ENCODE results near the gene FAM168A. TPM values are rescaled to one million over a fixed set of nuclear protein-coding genes. Genes with fewer than 3 reads are reported as not detected.

Gene FAM168A
- polyA plus RNA-seq, 1 donor (not counting 4 experiments of a cell fraction or from before 2014, with no cell fraction given): 11.8 TPM

DNA sequence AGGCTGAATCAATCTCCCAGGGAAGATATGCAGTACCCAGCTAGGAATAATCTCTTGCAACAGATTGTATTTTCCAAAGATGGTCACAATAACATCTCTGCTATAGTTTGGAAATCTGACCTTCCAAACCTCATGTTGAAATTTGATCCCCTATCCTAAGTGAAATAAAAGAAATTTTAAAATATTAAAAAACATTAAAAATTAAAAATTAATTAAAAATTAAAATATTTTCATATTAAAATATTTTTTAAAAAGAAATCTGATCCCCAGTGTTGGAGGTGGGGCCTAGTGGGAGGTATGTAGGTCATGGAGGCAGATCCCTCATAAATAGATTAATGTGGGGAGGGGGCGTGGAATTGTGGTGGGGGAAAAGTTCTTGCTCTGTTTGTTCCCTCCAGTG lies 79.7 kb downstream of the FAM168A start:
- Histone ChIP-seq H4K20me1 (ENCODE audit: control insufficient read depth, extremely low read depth, insufficient read depth, low read length) (no peaks in the 10 kb centered on the region), H3K9me3 (ENCODE audit: control insufficient read depth, low read depth, low read length) (no peaks in the 10 kb centered on the region), H3K27me3 (ENCODE audit: control insufficient read depth, extremely low read depth, insufficient read depth, low read length) (no peaks in the 10 kb centered on the region), H3K9ac (ENCODE audit: control insufficient read depth, extremely low read depth, insufficient read depth, low read length) (no peak overlapping the region), H3K79me2 (ENCODE audit: control insufficient read depth, insufficient read depth, low read length) (no peaks in the 10 kb centered on the region), H3K4me1 (ENCODE audit: control insufficient read depth, extremely low read depth, insufficient read depth, low read length) (no peaks in the 10 kb centered on the region), H3K9me1 (ENCODE audit: control insufficient read depth, extremely low read depth, insufficient read depth, low read length) (no peaks in the 10 kb centered on the region), H3K4me2 (ENCODE audit: control insufficient read depth, extremely low read depth, insufficient read depth, low read depth, low read length) (no peak overlapping the region), H2AFZ (ENCODE audit: control insufficient read depth, low read length) (no peak overlapping the region), H3K36me3 (ENCODE audit: control insufficient read depth in 2 of 2, extremely low read depth in 1 of 2, insufficient read depth in 2 of 2, low read length in 2 of 2) (no peaks in the 10 kb centered on the region), H3K4me3 (ENCODE audit: control insufficient read depth in 2 of 3, extremely low read depth in 1 of 3, insufficient read depth in 2 of 3, low read depth in 1 of 3, low read length in 3 of 3) (no peak overlapping the region), H3K27ac (ENCODE audit: control insufficient read depth, insufficient read depth, low read length) (no peak overlapping the region)
- FAIRE-seq (no peak), DNase-seq (ENCODE audit: low read depth, low spot score) (no peak)
- TF ChIP-seq EZH2 (IDR thresholded peaks at IDR 0.05; ENCODE audit: low read length): no peak
- TF ChIP-seq, protein P1, sequence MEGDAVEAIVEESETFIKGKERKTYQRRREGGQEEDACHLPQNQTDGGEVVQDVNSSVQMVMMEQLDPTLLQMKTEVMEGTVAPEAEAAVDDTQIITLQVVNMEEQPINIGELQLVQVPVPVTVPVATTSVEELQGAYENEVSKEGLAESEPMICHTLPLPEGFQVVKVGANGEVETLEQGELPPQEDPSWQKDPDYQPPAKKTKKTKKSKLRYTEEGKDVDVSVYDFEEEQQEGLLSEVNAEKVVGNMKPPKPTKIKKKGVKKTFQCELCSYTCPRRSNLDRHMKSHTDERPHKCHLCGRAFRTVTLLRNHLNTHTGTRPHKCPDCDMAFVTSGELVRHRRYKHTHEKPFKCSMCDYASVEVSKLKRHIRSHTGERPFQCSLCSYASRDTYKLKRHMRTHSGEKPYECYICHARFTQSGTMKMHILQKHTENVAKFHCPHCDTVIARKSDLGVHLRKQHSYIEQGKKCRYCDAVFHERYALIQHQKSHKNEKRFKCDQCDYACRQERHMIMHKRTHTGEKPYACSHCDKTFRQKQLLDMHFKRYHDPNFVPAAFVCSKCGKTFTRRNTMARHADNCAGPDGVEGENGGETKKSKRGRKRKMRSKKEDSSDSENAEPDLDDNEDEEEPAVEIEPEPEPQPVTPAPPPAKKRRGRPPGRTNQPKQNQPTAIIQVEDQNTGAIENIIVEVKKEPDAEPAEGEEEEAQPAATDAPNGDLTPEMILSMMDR (optimal IDR thresholded peaks at IDR 0.05 in 1 of 3, IDR thresholded peaks at IDR 0.05 in 1 of 3, conservative IDR thresholded peaks at IDR 0.05 in 1 of 3; ENCODE audit: extremely low read depth in 1 of 3, insufficient read depth in 2 of 3, low read length in 3 of 3): no peak
- dilution Hi-C loops (cut with MboI; ENCODE audit: extremely low pct_ligation_motif_present, low sequenced_read_pairs): no loop called here

DNA sequence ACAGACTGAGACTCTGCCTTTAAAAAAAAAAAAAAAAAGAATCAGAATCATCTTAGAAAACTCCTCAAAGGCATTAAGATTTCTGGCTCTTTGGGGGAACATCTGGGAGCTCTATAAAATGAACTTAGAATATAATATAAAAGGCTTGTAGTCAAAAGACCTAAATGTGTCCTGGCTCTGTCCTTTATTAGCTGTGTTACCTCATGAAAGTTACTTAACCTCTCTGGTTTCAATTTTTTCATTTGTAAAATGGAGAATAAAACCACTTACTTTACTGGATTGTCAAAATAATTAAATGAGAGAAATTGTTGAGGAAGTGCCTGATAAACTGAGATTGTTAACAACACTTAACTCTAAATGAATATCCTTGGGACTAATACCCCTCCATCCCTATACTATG lies 81.8 kb downstream of the FAM168A start:
- DNase-seq (ENCODE audit: low read depth, low spot score): no peak

More for the DNA sequence above, 81.8 kb downstream of the FAM168A start:
- H3K9ac ChIP-seq (ENCODE audit: control insufficient read depth, extremely low read depth, insufficient read depth, low read length): no peak overlapping the region
- H4K20me1 ChIP-seq (ENCODE audit: control insufficient read depth, extremely low read depth, insufficient read depth, low read length): no peaks in the 10 kb centered on the region
- dilution Hi-C loops (cut with MboI; ENCODE audit: extremely low pct_ligation_motif_present, low sequenced_read_pairs): no loop called here
- no peaks in the 10 kb centered on the region for H3K79me2 ChIP-seq (ENCODE audit: control insufficient read depth, insufficient read depth, low read length)
- no peaks in the 10 kb centered on the region for H3K9me1 ChIP-seq (ENCODE audit: control insufficient read depth, extremely low read depth, insufficient read depth, low read length)
- no peak overlapping the region for H2AFZ ChIP-seq (ENCODE audit: control insufficient read depth, low read length)
- H3K4me2 ChIP-seq (ENCODE audit: control insufficient read depth, extremely low read depth, insufficient read depth, low read depth, low read length): no peak overlapping the region
- H3K27me3 ChIP-seq (ENCODE audit: control insufficient read depth, extremely low read depth, insufficient read depth, low read length): no peaks in the 10 kb centered on the region
- no peaks in the 10 kb centered on the region for H3K36me3 ChIP-seq (ENCODE audit: control insufficient read depth in 2 of 2, extremely low read depth in 1 of 2, insufficient read depth in 2 of 2, low read length in 2 of 2)
- FAIRE-seq: no peak
- TF ChIP-seq, protein P1 (optimal IDR thresholded peaks at IDR 0.05 in 1 of 3, IDR thresholded peaks at IDR 0.05 in 1 of 3, conservative IDR thresholded peaks at IDR 0.05 in 1 of 3; ENCODE audit: extremely low read depth in 1 of 3, insufficient read depth in 2 of 3, low read length in 3 of 3): no peak
- TF ChIP-seq EZH2 (IDR thresholded peaks at IDR 0.05; ENCODE audit: low read length): no peak
- H3K4me1 ChIP-seq (ENCODE audit: control insufficient read depth, extremely low read depth, insufficient read depth, low read length): no peaks in the 10 kb centered on the region
- no peaks in the 10 kb centered on the region for H3K9me3 ChIP-seq (ENCODE audit: control insufficient read depth, low read depth, low read length)
- H3K4me3 ChIP-seq (ENCODE audit: control insufficient read depth in 2 of 3, extremely low read depth in 1 of 3, insufficient read depth in 2 of 3, low read depth in 1 of 3, low read length in 3 of 3): no peak overlapping the region
- no peak overlapping the region for H3K27ac ChIP-seq (ENCODE audit: control insufficient read depth, insufficient read depth, low read length)

All from keratinocyte (primary cell).